GM18517 (cell line): Measurements from ENCODE around the gene MAN1A1.
"Not testable (repeated sequence)": the region's sequence is repeated elsewhere in the genome, so short reads cannot be mapped to it uniquely, and the experiment has no call there.

Experiments
- ATAC-seq: cut with Tn5 transposase; IDR thresholded peaks from one replicate; pipeline ENCODE4 v1.9.1; 2021; ENCODE audit warnings: mild to moderate bottlenecking, moderate library complexity; ENCODE audit not compliant: unreplicated experiment

MAN1A1 gene

DNA sequence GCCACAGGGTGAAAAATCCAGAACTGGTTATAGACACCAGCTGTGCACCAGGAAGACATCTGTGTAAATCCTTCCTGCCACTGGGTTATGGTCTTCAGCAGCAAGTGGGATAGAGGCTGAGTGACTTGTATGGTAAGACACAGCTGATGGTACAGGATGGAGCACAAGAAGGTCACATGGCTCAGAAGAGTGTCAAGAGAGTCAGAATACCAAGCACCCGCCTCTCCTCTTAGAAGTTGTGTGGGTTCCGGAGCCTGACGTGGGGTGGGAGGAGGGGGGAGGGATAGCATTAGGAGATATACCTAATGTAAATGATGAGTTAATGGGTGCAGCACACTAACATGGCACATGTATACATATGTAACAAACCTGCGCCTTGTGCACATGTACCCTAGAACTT lies 193.5 kb downstream of the MAN1A1 start:
- ATAC-seq = not testable (repeated sequence)

DNA sequence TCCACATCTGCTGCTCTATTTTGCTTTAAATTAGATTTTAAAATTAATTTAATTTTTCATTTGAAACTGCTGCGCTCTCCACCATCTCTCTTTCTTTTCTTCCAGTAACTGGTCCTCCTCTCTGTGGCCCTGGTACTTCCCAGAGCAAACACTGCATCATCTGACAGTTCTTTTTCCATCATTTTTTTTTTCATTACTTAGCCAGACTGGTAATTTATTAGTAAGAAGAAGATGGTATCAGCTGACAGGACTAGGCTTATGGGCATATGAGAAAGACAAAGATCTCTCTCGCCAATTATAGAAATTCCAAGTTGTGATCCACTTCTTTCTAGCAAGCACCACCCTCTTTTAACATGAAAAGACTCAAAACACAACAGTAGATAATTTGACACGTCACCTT lies 197.4 kb downstream of the MAN1A1 start:
- ATAC-seq = no peak

DNA sequence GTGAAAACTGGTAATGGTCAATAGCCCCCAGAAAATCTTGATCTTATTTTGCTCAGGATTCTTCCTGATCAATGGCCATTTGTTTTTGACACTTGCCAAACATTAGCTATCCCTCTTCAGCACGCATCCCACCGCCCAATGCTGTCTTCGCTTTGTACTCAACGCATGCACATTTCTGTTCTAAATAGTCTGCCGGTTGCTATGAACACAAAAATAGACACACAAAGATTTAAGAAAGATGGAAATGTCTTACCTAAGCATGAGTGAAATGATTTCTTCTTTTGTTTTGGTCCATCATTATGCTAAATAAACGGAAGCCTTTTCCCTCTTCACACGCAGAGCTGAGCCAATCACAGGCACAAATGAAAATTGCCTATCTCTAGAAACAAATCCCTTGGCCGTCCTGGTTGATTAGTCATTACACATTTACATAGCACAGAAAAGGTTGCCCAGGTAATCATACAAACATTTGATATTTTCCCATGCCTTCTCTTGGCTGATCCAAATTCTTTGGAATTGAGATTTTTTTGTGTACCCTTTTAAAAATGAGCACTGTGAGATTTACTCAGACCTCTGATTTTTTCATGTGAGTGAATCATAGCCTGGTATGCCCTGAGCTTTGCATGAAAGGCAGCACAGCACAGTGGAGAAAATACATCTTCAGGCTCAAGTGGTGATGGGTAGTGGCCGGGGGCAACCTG lies 200.6 kb downstream of the MAN1A1 start:
- no peak for ATAC-seq

DNA sequence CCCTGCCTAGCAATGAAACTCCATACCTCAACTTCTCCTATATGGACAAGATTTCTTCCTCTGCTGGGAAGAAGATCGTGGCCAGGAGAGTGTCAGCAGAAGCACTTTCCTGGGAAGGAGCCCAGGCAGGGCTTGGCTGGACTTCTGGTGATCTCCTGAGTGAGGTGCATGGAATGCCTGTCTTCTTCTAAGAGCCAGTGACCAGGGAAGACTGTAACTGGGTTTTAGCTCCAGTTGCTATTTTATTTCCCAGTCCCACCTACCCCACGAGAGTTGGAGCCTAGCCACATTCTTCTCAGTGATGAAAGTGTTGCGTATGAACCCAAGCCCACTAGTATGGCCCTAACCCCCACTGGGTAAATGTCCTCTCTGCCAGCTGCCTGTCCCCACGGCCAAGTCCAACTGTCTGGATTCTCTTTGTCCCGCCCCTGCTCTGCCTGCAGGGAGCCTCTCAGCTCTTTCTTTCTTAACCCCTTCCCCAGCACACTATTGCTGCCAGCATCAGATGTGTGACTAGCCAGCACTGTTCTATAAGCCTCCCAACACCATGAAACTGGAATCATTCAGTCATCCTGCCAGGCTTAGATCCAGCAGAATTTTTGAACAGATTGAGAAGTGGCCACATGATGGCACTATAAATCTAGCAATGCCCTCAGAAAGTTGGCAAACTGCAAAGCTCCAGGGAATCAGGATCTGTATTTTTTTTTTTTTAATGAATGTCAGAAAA lies 201.3 kb downstream of the MAN1A1 start:
- ATAC-seq = no peak

DNA sequence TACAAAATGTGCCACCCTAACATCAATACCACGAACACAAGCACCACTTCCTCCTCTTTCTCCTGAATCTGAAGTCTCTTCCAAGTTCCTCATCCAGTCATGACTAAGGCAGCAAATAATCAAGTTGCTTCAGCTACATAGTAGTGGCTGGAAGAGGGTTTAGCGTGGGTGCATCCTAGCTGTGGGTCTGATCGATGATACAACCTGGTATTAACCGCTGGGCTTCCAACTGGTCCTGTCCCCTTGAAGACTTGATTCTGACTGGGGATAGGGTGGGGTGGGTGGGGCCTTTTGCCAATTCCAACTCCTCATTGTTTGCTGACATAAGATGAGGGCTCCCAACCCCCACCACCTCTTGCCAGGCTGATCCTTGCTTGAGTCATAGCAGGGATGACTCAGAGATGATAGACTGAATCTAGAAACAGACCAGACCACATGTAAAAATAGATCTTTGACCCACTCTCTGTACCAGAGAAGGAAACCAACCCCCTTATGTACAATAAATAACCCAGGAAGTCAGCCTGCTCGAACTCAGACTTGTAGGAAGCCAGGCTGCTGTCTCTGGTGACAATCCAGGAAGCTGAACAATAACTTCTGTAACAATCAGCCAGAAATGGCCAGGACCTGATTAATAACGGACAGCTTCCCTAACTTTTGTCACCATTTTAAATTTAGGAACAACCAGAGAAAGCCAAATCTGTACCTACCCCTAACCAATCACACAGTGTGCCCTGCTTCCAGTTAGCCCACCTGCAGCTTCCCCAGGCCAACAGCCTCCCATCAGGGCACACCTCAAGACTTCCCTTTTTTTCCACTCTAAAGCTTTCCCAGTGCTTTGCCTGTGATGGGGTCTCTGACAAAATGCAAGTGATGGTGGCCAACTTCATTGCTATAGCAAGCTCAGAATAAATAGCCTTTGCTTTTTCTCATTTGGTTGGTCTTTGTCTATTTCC lies 202.2 kb downstream of the MAN1A1 start:
- peak; percentile 99 for ATAC-seq

DNA sequence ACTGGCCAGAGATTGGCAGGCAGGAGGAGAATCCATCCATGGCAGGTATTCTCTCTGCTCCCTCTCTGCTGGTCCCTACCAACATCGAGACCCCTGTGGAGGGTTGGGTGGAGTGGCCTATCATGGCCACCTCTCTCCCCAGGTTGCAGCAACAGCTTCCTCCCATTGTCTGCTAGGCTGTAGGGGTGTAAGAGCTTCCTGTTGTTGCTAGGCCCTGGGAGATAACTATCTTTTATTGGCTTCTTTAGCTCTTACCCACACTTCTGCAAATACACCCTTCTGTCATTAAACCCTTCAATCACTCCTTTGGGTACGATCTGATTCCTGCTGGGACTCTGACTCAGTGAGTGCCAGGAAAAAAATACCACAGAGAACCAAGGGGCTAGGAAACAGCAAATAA lies 204.4 kb downstream of the MAN1A1 start:
- no peak for ATAC-seq

DNA sequence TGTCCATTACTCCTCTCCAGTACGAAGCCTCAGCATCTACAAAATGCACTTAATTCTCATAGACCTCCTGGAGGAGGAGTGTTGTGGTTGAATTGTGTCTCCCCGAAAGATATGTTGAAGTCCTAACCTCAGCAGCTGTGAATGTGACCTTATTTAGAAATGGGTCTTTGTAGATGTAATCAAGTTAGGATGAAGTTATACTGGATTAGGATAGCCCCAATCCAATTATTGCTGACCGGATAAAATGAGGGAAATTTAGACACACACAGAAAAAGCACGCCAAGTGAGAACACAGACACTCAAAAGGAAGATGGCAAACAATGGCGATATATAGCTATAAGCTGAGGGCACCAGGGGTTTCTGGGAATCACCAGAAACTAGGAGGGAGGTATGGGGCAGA lies 206.9 kb downstream of the MAN1A1 start:
- ATAC-seq = no peak

DNA sequence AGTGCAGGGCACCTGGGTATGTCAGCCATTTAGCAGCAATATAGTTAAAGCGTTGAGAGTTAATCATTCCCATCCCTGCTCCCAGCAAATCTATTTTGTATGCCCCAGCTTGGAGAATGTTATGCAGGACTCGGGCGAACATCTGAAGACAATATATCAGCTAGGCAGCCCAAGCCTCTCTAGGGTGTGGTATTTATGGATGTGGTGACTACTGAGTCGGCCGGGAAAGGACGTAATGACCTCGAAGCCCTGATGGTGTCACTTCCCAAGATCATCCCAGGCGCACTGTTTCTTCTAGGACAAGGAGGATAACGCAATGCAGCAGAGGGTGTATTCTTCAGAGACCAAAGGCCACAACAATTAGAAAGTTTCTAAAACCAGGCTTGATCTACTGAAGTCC lies 207.5 kb downstream of the MAN1A1 start:
- ATAC-seq = no peak

DNA sequence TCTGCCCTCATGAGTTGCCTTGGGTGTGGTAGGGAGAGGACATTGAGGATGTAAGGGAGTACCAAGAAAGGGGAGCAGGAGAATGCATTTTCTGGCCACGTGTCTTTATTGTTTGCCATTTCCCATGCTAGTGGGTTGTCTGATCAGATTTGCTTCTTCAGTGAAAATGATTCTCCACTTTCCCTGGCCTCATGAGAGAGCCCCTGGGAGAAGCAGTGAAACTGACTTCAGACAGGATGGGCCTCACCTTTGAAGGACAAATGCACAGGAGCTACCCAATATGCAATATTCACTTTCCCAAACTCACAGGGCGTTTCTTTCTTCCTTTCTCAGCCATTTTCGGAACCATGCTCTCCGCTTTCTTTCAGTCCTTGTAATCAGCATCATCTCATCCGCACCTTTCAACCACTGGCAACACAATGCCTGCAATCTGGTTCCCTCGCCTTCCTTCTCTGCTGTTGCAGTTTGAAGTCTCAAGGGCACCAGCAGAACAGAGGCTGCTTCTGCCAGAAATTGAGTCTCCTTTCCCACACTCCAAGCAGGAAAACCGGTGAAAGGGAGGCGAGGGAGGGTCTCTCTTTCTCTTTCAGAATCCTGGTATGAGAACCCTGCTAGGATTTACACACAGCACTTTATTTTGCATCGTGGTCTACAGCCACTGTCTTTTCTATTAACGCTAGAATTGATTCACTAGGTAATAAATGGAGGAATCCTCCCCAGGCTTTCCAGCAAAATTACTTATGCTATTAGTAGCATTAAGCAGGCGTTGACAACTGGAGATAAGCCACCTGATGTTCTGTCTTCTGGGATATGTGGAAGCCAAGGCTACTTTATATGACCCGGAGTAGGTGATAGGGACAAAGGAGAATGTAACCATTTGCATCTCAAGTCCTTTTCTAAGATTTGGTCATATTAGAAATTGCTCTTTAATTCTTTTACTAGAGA lies 209.1 kb downstream of the MAN1A1 start:
- no peak for ATAC-seq

DNA sequence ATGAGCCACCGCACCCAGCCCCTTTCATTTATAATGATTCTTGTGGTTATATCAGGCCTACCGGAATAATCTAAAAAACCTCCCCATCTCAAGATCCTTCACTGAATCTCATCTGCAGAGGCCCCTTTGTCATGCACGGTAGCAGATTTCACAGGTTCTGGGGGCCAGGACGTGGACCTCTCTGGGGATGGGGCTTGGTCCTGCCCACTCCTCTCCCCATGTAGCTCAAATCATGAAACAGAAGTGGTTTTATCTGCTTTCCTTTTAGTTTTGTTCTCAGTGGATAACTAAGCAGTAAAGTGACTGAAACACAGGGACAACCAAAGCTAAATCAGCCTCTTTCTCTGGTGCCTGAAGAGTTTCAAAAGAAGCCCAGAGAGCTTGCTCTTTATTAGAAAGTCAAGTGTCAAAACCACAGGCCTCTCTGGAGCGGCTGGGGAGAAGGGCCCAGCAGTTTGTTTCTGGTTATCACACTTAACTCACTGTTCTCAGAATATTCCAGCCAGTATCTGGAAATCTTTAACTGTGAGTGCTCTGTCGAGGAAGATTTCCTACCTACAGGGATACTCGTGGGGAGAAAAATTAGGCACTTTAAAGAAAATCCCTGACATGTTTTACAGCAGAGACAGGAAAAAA lies 210.5 kb downstream of the MAN1A1 start:
- ATAC-seq = peak; percentile 82

DNA sequence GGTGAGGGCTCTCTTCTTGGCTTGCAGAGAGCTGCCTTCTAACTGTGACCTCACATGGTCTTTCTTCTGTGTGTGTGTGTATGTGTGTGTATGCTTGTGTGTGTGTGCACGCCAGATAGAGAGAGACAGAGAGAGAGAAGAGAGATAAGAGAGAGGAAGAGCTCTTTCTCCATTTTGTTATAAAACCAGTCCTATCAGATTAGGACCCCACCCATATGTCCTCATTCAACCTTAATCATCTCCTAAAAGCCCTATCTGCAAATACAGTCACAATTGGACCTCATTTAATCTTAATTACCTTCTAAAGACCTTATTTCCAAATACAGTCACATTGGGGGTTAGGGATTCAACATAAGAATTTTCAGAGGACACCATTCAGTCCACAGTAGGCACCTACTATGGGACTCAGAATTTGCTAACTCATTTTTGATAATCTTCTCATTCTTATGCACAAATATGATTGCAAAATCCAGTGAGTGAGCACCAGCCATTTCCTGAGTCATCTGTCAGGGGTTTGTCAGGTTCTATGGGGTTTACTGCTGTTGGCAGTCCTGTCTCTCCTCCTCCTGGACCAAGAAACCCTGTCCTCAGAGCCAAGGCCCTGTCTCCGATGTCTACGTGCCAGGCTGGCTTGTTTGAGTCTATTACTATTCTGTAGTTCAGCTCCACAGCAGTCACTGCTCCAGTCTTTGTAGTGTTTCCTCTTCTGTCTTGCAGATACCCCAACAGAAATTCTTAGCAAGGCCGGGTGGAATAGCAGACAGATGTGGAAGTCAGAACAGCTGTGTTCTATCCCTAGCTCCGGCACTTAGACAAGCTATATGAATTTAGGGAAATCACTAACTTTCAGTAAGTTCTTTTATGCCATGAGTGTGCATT lies 212.1 kb downstream of the MAN1A1 start:
- ATAC-seq = no peak

DNA sequence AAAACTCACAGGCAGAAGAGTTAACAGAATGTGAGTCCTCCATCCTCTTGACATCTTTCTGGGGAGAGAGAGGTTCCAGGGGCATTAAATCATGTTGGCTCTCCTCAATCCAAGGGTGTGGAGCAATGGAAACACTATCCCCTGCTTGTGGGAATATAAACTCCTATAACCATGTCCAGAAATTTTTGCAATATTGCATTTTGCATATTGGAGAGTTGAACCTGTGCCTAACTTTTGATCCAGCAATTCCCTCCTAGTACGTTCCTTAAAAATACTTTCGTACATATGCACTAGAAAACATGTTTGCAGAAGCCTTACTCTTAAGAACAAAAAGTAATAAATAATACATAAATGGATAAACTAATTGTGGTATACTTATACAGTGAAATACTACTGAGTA lies 214.8 kb downstream of the MAN1A1 start:
- ATAC-seq = no peak

DNA sequence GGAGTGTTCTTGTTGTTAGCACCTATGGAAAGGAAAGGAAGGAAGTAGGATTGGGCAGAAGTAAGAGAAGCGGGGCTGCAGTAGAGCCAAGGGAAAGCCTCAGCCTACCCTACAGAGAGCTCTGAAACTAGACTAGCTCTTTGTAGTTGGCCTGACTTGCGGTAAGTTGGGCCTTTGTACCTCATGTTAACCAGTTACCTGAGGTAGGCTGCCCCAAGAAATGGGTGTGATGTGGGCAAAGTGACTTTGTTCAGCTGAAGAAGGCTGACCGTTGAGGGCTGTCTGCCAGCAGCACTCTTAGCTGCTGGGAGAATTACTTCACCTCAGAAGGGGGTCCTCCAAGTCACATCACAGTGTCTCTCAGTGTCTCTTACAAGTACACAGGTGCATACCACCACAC lies 216.2 kb downstream of the MAN1A1 start:
- ATAC-seq = no peak

DNA sequence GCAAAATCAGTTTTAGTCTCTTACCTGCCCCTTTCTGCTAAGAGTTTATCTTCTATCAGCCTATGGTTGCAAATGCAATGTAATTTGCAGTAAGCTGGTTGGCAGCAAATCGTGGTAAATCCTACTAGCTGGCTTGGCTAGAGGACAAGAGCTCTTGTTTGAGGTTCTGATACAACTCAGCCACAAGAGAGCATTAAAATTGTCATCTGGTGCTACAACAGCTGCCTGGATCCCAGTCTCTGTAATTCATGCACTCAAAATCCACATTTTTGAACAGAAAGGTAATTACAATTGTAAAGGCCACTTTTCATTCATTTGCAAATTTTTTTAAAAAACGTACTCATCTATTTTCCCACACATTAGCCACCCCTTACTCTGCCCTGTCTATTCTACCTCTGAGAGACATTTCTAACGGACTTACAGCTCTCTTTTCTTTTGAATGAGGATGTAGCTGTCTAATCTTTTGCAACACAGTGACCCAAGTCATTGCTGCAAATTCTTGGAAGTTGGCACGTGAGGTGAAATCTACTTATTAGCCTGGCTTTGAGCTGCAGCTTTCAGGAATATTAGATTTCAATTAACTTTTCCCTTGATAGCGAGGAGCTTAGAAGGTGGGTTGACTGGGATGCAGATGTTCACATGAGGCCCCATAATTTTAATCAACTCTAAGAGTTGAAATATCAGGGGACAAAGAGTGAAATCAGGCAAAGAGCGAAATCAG lies 217.1 kb downstream of the MAN1A1 start:
- ATAC-seq = no peak

DNA sequence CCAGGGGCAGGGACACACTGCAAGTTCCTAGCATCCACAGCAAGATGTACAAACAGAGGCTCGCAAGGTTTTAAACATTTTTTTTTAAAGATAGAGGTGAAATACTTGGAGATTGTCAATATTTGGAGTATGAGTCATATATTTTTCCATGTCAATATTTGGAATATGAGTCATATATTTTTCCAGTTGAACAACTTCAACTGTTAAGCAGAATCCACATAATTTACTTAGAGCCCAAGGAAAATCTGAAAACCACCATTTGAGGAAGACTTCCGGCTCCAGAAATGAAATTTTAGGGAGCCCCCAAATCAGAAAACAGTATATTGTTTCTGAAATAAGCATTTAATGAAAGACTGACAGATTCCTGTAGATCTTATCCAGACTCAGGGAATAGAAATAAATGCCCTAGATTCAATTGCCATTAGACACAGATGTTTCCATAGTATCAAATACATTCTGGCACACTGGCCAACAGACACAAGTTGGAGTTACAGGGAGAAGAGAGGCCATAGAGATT lies 219.5 kb downstream of the MAN1A1 start:
- no peak for ATAC-seq

DNA sequence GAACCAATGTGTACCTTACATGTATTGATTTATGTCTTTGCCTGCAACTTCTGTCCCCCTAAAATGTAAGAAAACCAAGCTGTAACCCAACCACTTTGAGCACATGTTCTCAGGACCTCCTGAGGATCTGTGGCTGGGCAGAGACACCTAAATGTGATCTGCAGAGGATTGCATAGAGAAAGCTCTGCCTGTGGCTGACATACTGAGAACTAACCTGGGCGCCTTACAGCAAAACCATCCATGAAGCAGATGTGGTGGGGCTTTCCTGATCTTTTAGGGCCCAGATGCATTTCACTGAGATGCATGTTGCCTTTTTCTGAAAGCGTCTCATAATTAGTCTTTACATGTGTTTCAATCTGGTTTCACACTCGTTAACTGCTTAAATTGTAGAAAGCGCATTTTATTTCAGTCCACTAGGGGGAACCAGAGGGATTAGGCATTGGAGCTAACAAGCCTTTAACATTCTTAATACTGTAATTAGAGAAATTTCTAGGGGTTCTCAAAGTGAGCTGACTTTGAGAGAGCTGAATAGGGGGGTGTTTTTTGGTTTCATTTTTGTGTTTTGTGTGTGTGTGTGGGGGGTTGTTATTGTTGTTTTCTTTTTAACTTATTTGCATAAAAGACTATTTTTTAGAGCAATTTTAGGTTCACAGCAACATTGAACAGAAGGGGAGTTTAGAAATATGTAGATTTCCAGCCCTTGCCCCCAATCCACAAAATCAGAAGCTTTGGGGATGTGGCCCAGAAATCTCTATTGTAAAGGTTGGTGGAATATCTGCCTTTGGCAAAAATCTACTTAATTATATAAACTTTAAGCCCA lies 220.2 kb downstream of the MAN1A1 start:
- ATAC-seq = peak; percentile 88

DNA sequence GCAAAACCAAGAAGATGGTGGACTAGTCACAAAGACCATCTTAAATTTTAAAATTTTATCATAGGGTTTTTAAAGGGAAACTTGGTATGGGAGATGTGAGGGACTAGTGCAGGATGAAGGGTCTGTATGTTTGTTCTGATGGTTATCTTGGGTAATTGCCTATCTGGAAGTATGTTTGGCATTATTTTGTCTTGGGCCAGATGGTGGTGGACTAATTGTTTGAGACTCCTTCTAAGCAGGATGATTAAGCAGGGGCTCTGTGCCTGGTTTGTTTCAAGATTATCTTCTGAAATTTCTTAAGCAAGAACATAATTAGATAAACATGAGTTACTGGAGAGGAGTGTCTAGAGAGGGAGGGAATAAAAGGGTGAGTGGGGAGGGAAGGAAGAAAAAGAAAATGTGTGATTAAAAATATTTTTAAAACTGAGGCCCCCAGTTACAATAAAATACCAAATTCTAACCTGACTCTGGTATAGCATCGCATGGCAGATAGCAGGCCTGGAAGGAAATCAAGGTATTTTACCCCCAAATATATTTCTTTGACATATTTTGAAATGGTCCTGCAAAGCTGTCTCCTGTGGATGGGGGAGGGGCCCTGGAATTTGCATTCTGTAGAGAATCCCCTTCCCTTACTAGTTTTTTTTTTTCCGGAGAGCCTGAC lies 221.2 kb downstream of the MAN1A1 start:
- ATAC-seq = no peak
